BLaER1 (cell line): ENCODE data around the gene DDX3Y.

Source experiments
- H3K27ac ChIP-seq: shearing (Covaris generic); formaldehyde crosslinking; 2 replicates; pipeline ENCODE4 v1.8.1; 2022
- H3K27me3 ChIP-seq: shearing (Covaris generic); formaldehyde crosslinking; 2 replicates; pipeline ENCODE4 v1.8.1; 2022
- H3K36me3 ChIP-seq: shearing (Covaris generic); formaldehyde crosslinking; 2 replicates; pipeline ENCODE4 v1.8.1; 2022
- H3K4me1 ChIP-seq: shearing (Covaris generic); formaldehyde crosslinking; 2 replicates; pipeline ENCODE4 v1.8.1; 2022
- H3K4me2 ChIP-seq: shearing (Covaris generic); formaldehyde crosslinking; 2 replicates; pipeline ENCODE4 v1.8.1; 2022
- H3K4me3 ChIP-seq: shearing (Covaris generic); formaldehyde crosslinking; 2 replicates; pipeline ENCODE4 v1.8.1; 2022
- H3K9ac ChIP-seq: shearing (Covaris generic); formaldehyde crosslinking; 2 replicates; pipeline ENCODE4 v1.8.1; 2022
- H3K9me3 ChIP-seq: shearing (Covaris generic); formaldehyde crosslinking; 2 replicates; pipeline ENCODE4 v1.8.1; 2022
- H4K20me1 ChIP-seq: shearing (Covaris generic); formaldehyde crosslinking; 2 replicates; pipeline ENCODE4 v1.8.1; 2022
- Cebpa-rat ChIP-seq: shearing (Covaris generic); IDR thresholded peaks from 2 replicates; pipeline ENCODE4 v1.8.1; 2022

Gene DDX3Y

GRCh38 chrY:12904618-12905516 lies at the start of gene DDX3Y:
TSS of gene DDX3Y (plus strand) at chrY:12904868. CDS start at chrY:12904937, 69 bp downstream.
- TF ChIP-seq Cebpa-rat = no peak
- Histone ChIP-seq H3K9ac (no peak within 1 kb of the TSS), H3K4me1 (no peaks in the 10 kb centered on the region), H3K9me3 (no peaks in the 10 kb centered on the region), H3K27me3 (no peaks in the 10 kb centered on the region), H3K4me2 (no peak within 1 kb of the TSS), H3K27ac (no peak within 1 kb of the TSS), H3K36me3 (no peaks in the 10 kb centered on the region), H4K20me1 (no peaks in the 10 kb centered on the region), H3K4me3 (no peak within 1 kb of the TSS)

- Histone ChIP-seq H3K4me3 (no peak overlapping the region), H3K9me3 (no peaks in the 10 kb centered on the region), H3K27ac (no peak overlapping the region), H4K20me1 (no peaks in the 10 kb centered on the region), H3K27me3 (no peaks in the 10 kb centered on the region), H3K9ac (no peak overlapping the region), H3K4me1 (no peaks in the 10 kb centered on the region), H3K36me3 (no peaks in the 10 kb centered on the region), H3K4me2 (no peak overlapping the region)
- TF ChIP-seq Cebpa-rat = no peak
These were observed 48.8 kb upstream of the DDX3Y start for GRCh38 chrY:12855791-12856275.

GRCh38 chrY:12867960-12868359 lies 36.7 kb upstream of the DDX3Y start:
- H3K36me3 ChIP-seq = no peaks in the 10 kb centered on the region
- no peak overlapping the region for H3K9ac ChIP-seq
- H3K4me3 ChIP-seq = no peak overlapping the region
- TF ChIP-seq Cebpa-rat = no peak
- H4K20me1 ChIP-seq = no peaks in the 10 kb centered on the region
- no peaks in the 10 kb centered on the region for H3K9me3 ChIP-seq
- H3K27me3 ChIP-seq = no peaks in the 10 kb centered on the region
- no peak overlapping the region for H3K27ac ChIP-seq
- no peak overlapping the region for H3K4me2 ChIP-seq
- H3K4me1 ChIP-seq = no peaks in the 10 kb centered on the region

GRCh38 chrY:12896973-12897372 lies 7.7 kb upstream of the DDX3Y start:
- no peak overlapping the region for H3K27ac ChIP-seq
- TF ChIP-seq Cebpa-rat = no peak
- no peak overlapping the region for H3K4me3 ChIP-seq
- no peaks in the 10 kb centered on the region for H3K27me3 ChIP-seq
- no peaks in the 10 kb centered on the region for H4K20me1 ChIP-seq
- no peak overlapping the region for H3K4me2 ChIP-seq
- no peak overlapping the region for H3K9ac ChIP-seq
- no peaks in the 10 kb centered on the region for H3K36me3 ChIP-seq
- no peaks in the 10 kb centered on the region for H3K9me3 ChIP-seq
- H3K4me1 ChIP-seq = no peaks in the 10 kb centered on the region

GRCh38 chrY:12898604-12899003 lies 6.1 kb upstream of the DDX3Y start:
- no peaks in the 10 kb centered on the region for H3K36me3 ChIP-seq
- no peak for TF ChIP-seq Cebpa-rat

GRCh38 chrY:12905517-12905872 lies 827 bp downstream of the DDX3Y start:
- no peaks in the 10 kb centered on the region for H4K20me1 ChIP-seq
- H3K9ac ChIP-seq = no peak overlapping the region
- H3K4me2 ChIP-seq = no peak overlapping the region
- H3K27me3 ChIP-seq = no peaks in the 10 kb centered on the region
- no peaks in the 10 kb centered on the region for H3K4me1 ChIP-seq
- no peak overlapping the region for H3K4me3 ChIP-seq
- TF ChIP-seq Cebpa-rat = no peak
- no peak overlapping the region for H3K27ac ChIP-seq
- no peaks in the 10 kb centered on the region for H3K9me3 ChIP-seq
- no peaks in the 10 kb centered on the region for H3K36me3 ChIP-seq

More at GRCh38 chrY:12898604-12899003, 6.1 kb upstream of the DDX3Y start:
- Histone ChIP-seq H3K27ac (no peak overlapping the region), H3K9ac (no peak overlapping the region), H4K20me1 (no peaks in the 10 kb centered on the region), H3K9me3 (no peaks in the 10 kb centered on the region), H3K4me1 (no peaks in the 10 kb centered on the region), H3K4me2 (no peak overlapping the region), H3K27me3 (no peaks in the 10 kb centered on the region), H3K4me3 (no peak overlapping the region)

GRCh38 chrY:12905895-12906294 lies 1.2 kb downstream of the DDX3Y start:
- Histone ChIP-seq H3K4me2 (no peak overlapping the region), H3K9ac (no peak overlapping the region)

GRCh38 chrY:12913541-12913940 lies 8.9 kb downstream of the DDX3Y start:
- Histone ChIP-seq H3K9me3 (no peaks in the 10 kb centered on the region), H3K36me3 (no peaks in the 10 kb centered on the region), H3K27ac (no peak overlapping the region), H3K4me3 (no peak overlapping the region), H3K4me1 (no peaks in the 10 kb centered on the region), H4K20me1 (no peaks in the 10 kb centered on the region), H3K27me3 (no peaks in the 10 kb centered on the region), H3K4me2 (no peak overlapping the region), H3K9ac (no peak overlapping the region)
- TF ChIP-seq Cebpa-rat = no peak

More at GRCh38 chrY:12905895-12906294, 1.2 kb downstream of the DDX3Y start:
- Histone ChIP-seq H3K27ac (no peak overlapping the region), H3K36me3 (no peaks in the 10 kb centered on the region), H3K4me3 (no peak overlapping the region), H3K9me3 (no peaks in the 10 kb centered on the region), H3K4me1 (no peaks in the 10 kb centered on the region), H3K27me3 (no peaks in the 10 kb centered on the region), H4K20me1 (no peaks in the 10 kb centered on the region)
- no peak for TF ChIP-seq Cebpa-rat

- H3K36me3 ChIP-seq = no peaks in the 10 kb centered on the region
- no peak overlapping the region for H3K27ac ChIP-seq
- H3K9ac ChIP-seq = no peak overlapping the region
- no peak overlapping the region for H3K4me3 ChIP-seq
- no peaks in the 10 kb centered on the region for H3K4me1 ChIP-seq
- TF ChIP-seq Cebpa-rat = no peak
- no peaks in the 10 kb centered on the region for H3K27me3 ChIP-seq
- no peak overlapping the region for H3K4me2 ChIP-seq
- no peaks in the 10 kb centered on the region for H3K9me3 ChIP-seq
- H4K20me1 ChIP-seq = no peaks in the 10 kb centered on the region
These were observed 23.4 kb downstream of the DDX3Y start for GRCh38 chrY:12928043-12928442.
